H1 (cell line): ENCODE data around the gene ACOX1. TPM values are rescaled to one million over a fixed set of nuclear protein-coding genes. Genes with fewer than 3 reads are reported as not detected.

ENCODE experiments used
- CTCF ChIA-PET: fragments of 300-600 bp; sonication (Branson Sonifier 250); formaldehyde crosslinking; loops from one replicate; lab custom pipeline; 2021; ENCODE audit not compliant: partially characterized antibody; lab: Charles Lee
- POLR2A ChIA-PET: fragments of 300-600 bp; sonication (Branson Sonifier 250); formaldehyde crosslinking; loops from one replicate; lab custom pipeline; 2021; ENCODE audit warnings: inconsistent platforms; ENCODE audit not compliant: partially characterized antibody; lab: Charles Lee
- DNase-seq, 2 experiments: peaks; one replicate each; pipeline versions ENCODE4 v3.0.0 to v3.0.0-alpha.2; 2010 to 2022; ENCODE audit warnings: low spot score in 2 of 2, low read depth in 1 of 2, mixed read lengths in 1 of 2
- FAIRE-seq: peaks from 2 replicates; lab custom pipeline; 2011; peaks lifted over from hg19 to GRCh38; lab: Jason Lieb, UNC
- H2AFZ ChIP-seq: 2 replicates; pipeline ENCODE4 v1.8.1; 2012; ENCODE audit warnings: low read length, inconsistent platforms
- H2AK5ac ChIP-seq: 2 replicates; pipeline ENCODE4 v1.6.1; 2013; ENCODE audit warnings: low read depth, low read length
- H2BK120ac ChIP-seq: replicated peaks from 2 replicates; pipeline ENCODE3; 2013; ENCODE audit warnings: low read depth, low read length, inconsistent platforms
- H2BK12ac ChIP-seq: 2 replicates; pipeline ENCODE4 v1.6.1; 2013; ENCODE audit warnings: low read depth, low read length
- H2BK15ac ChIP-seq: 2 replicates; pipeline ENCODE4 v1.6.1; 2013; ENCODE audit warnings: low read length
- H2BK20ac ChIP-seq: 2 replicates; pipeline ENCODE4 v1.6.1; 2013; ENCODE audit warnings: low read length
- H2BK5ac ChIP-seq: 2 replicates; pipeline ENCODE4 v1.6.1; 2013; ENCODE audit warnings: low read depth, low read length
- H3K14ac ChIP-seq: 2 replicates; pipeline ENCODE4 v1.6.1; 2013; ENCODE audit warnings: inconsistent platforms; ENCODE audit not compliant: insufficient read length
- H3K18ac ChIP-seq: 2 replicates; pipeline ENCODE4 v1.6.1; 2013; ENCODE audit warnings: low read length; ENCODE audit errors: extremely low read depth
- H3K23ac ChIP-seq: 2 replicates; pipeline ENCODE4 v1.6.1; 2013; ENCODE audit warnings: inconsistent platforms; ENCODE audit not compliant: insufficient read length
- H3K23me2 ChIP-seq: 2 replicates; pipeline ENCODE4 v1.6.1; 2013; ENCODE audit warnings: low read depth, low read length
- H3K27ac ChIP-seq: 2 replicates; pipeline ENCODE4 v1.6.1; 2011; ENCODE audit warnings: low read depth, low read length, inconsistent platforms
- H3K27me3 ChIP-seq, 4 experiments: replicated peaks in 1 of 4; 1 replicate in 1 of 4; 2 replicates in 3 of 4; pipeline versions ENCODE4 v1.6.1 to v1.8.1; 2011 to 2013; ENCODE audit warnings: low read length in 3 of 4, mild to moderate bottlenecking in 3 of 4, inconsistent platforms in 2 of 4, mixed read lengths in 2 of 4, moderate library complexity in 1 of 4; ENCODE audit not compliant: control insufficient read depth in 3 of 4, insufficient read depth in 3 of 4; ENCODE audit errors: extremely low read depth in 1 of 4
- H3K36me3 ChIP-seq, 4 experiments: 2 replicates each; pipeline versions ENCODE4 v1.6.1 to v1.8.1; 2011 to 2013; ENCODE audit warnings: mild to moderate bottlenecking in 4 of 4, low read length in 3 of 4, moderate library complexity in 2 of 4, control low read depth in 1 of 4, inconsistent platforms in 1 of 4; ENCODE audit not compliant: insufficient read depth in 4 of 4, control insufficient read depth in 2 of 4
- H3K4ac ChIP-seq: replicated peaks from 2 replicates; pipeline ENCODE3; 2013; ENCODE audit warnings: low read length, low read depth, mixed read lengths, inconsistent platforms; ENCODE audit not compliant: insufficient read length
- H3K4me1 ChIP-seq, 4 experiments: replicated peaks in 1 of 4; 1 replicate in 1 of 4; 2 replicates in 3 of 4; pipeline versions ENCODE4 v1.6.1 to v1.8.1; 2011 to 2013; ENCODE audit warnings: low read length in 3 of 4, inconsistent platforms in 2 of 4, mixed read lengths in 1 of 4; ENCODE audit not compliant: insufficient read depth in 4 of 4, control insufficient read depth in 3 of 4
- H3K4me2 ChIP-seq, 2 experiments: 2 replicates each; pipeline versions ENCODE4 v1.6.1 to v1.8.1; 2011 to 2013; ENCODE audit warnings: low read depth in 2 of 2, low read length in 2 of 2, control low read depth in 1 of 2, inconsistent platforms in 1 of 2, mild to moderate bottlenecking in 1 of 2; ENCODE audit not compliant: insufficient read depth in 1 of 2
- H3K4me3 ChIP-seq, 4 experiments: fragments of 200-600, 300-600 bp in 1 of 4; sonication (generic), shearing (Covaris generic), sonication (Bioruptor Twin) in 1 of 4; 2 replicates each; pipeline versions ENCODE4 v1.5.1 to v1.8.1; 2011 to 2016; ENCODE audit warnings: low read length in 4 of 4, low read depth in 3 of 4, control low read depth in 2 of 4, inconsistent platforms in 2 of 4, mild to moderate bottlenecking in 2 of 4, mixed read lengths in 1 of 4, moderate library complexity in 1 of 4; ENCODE audit not compliant: insufficient read depth in 2 of 4; ENCODE audit errors: extremely low read depth in 1 of 4
- H3K56ac ChIP-seq: replicated peaks from 2 replicates; pipeline ENCODE3; 2013; ENCODE audit warnings: low read depth, mild to moderate bottlenecking, mixed read lengths, low read length, inconsistent platforms; ENCODE audit not compliant: insufficient read length
- H3K79me1 ChIP-seq: 2 replicates; pipeline ENCODE4 v1.6.1; 2013; ENCODE audit warnings: low read depth, low read length, control low read depth
- H3K79me2 ChIP-seq, 2 experiments: 2 replicates each; pipeline versions ENCODE4 v1.6.1 to v1.8.1; 2012 to 2013; ENCODE audit warnings: low read length in 2 of 2, mild to moderate bottlenecking in 2 of 2, inconsistent platforms in 1 of 2; ENCODE audit not compliant: insufficient read depth in 2 of 2, control insufficient read depth in 1 of 2
- H3K9ac ChIP-seq, 4 experiments: replicated peaks in 1 of 4; 1 replicate in 1 of 4; 2 replicates in 3 of 4; pipeline versions ENCODE4 v1.6.1 to v1.8.1; 2011 to 2013; ENCODE audit warnings: low read depth in 3 of 4, low read length in 3 of 4, control low read depth in 2 of 4, mild to moderate bottlenecking in 2 of 4, moderate library complexity in 2 of 4, inconsistent platforms in 1 of 4; ENCODE audit errors: extremely low read depth in 1 of 4
- H3K9me3 ChIP-seq, 2 experiments: 2 replicates each; pipeline versions ENCODE4 v1.6.1 to v1.8.1; 2012 to 2013; ENCODE audit warnings: mild to moderate bottlenecking in 2 of 2, moderate library complexity in 2 of 2, control low read depth in 1 of 2, inconsistent platforms in 1 of 2, low read depth in 1 of 2, low read length in 1 of 2, mixed read lengths in 1 of 2; ENCODE audit not compliant: insufficient read depth in 2 of 2
- H4K20me1 ChIP-seq, 2 experiments: replicated peaks in 1 of 2; 2 replicates each; pipeline versions ENCODE3 to v1.8.1; 2011 to 2013; ENCODE audit warnings: inconsistent platforms in 2 of 2, low read length in 2 of 2, mild to moderate bottlenecking in 1 of 2; ENCODE audit not compliant: insufficient read depth in 2 of 2, control insufficient read depth in 1 of 2
- H4K5ac ChIP-seq: 2 replicates; pipeline ENCODE4 v1.6.1; 2013; ENCODE audit warnings: low read length, low read depth, mixed read lengths, inconsistent platforms; ENCODE audit not compliant: insufficient read length
- H4K8ac ChIP-seq: 2 replicates; pipeline ENCODE4 v1.8.0; 2013; ENCODE audit warnings: mild to moderate bottlenecking, moderate library complexity, low read length, inconsistent platforms; ENCODE audit not compliant: insufficient read depth; ENCODE audit errors: extremely low read depth
- H4K91ac ChIP-seq: replicated peaks from 2 replicates; pipeline ENCODE3; 2013; ENCODE audit warnings: low read length, mixed read lengths, inconsistent platforms; ENCODE audit not compliant: insufficient read length
- ATF2 ChIP-seq: IDR thresholded peaks from 2 replicates; pipeline ENCODE4 v1.6.1; 2012; ENCODE audit warnings: low read length, inconsistent platforms
- BCL11A ChIP-seq, 2 experiments: IDR thresholded peaks; one replicate each; pipeline ENCODE4 v1.6.1; 2011; ENCODE audit warnings: low read depth in 2 of 2, low read length in 2 of 2, mild to moderate bottlenecking in 2 of 2
- CEBPB ChIP-seq: IDR thresholded peaks from 2 replicates; pipeline ENCODE4 v1.6.1; 2012; ENCODE audit warnings: low read depth, low read length
- CREB1 ChIP-seq: IDR thresholded peaks from 2 replicates; pipeline ENCODE4 v1.6.1; 2012; ENCODE audit warnings: inconsistent platforms
- HDAC6 ChIP-seq: IDR thresholded peaks from one replicate; pipeline ENCODE4 v1.7.1; 2012; ENCODE audit warnings: low read depth, mild to moderate bottlenecking, inconsistent platforms, low read length, moderate library complexity
- JUN ChIP-seq: IDR thresholded peaks from 2 replicates; pipeline ENCODE4 v1.6.1; 2011; ENCODE audit warnings: low read depth, mild to moderate bottlenecking, improper control_type of control experiment, low read length
- POLR2AphosphoS5 ChIP-seq: IDR thresholded peaks from 2 replicates; pipeline ENCODE4 v1.6.1; 2011; ENCODE audit warnings: low read depth, low read length
- RBBP5 ChIP-seq: IDR thresholded peaks from 2 replicates; pipeline ENCODE4 v1.7.1; 2012; ENCODE audit warnings: low read depth, mild to moderate bottlenecking, inconsistent platforms, low read length, moderate library complexity, borderline replicate concordance
- RFX5 ChIP-seq: IDR thresholded peaks from 2 replicates; pipeline ENCODE4 v1.6.1; 2011; ENCODE audit warnings: low read depth, low read length, improper control_type of control experiment, borderline replicate concordance
- TAF7 ChIP-seq: optimal IDR thresholded peaks from 2 replicates; pipeline ENCODE3; 2011; ENCODE audit warnings: low read depth, mild to moderate bottlenecking, inconsistent platforms, low read length, moderate library complexity, borderline replicate concordance
- WGBS, 2 experiments: shearing (Covaris generic) in 1 of 2; methylation state at CpG; one replicate each; pipeline versions ENCODE4 v1.1.6 to v1.1.7; 2013 to 2015; ENCODE audit warnings: low lambda C conversion rate in 2 of 2, mixed read lengths in 2 of 2, inconsistent platforms in 1 of 2, low coverage in 1 of 2, missing lambda C conversion rate in 1 of 2; ENCODE audit not compliant: insufficient replicate concordance in 2 of 2, insufficient coverage in 1 of 2, insufficient read length in 1 of 2; ENCODE audit errors: extremely low coverage in 1 of 2, missing lambda C conversion rate in 1 of 2; 5-methylcytosine and 5-hydroxymethylcytosine counted together
- polyA plus RNA-seq, 7 experiments: library from polyadenylated mRNA; depleted of rRNA in 3 of 7; stranded (reverse) in 5 of 7; unstranded in 2 of 7; fragments of >200 nt in 5 of 7; fragments of 200-250 nt in 2 of 7; gene quantifications; 1 replicate in 5 of 7; 2 replicates in 1 of 7; 4 replicates in 1 of 7; pipeline versions ENCODE4 v1.2.1 to v1.2.3, GENCODE V29; 2011 to 2013; ENCODE audit warnings: missing spikeins in 2 of 7, mixed read lengths in 2 of 7
- total RNA-seq: library from RNA; stranded (reverse); fragmentation: NEBNext Ultra II Directional; extraction: Animal tissue kit (Norgen Biotek cat#: 25700); gene quantifications from 2 replicates; pipeline ENCODE4 v1.2.1, GENCODE V29; 2021

The ACOX1 gene
- total and polyA plus RNA-seq, 2 of the 8 experiments (the other 6 are each of a cell fraction or from before 2014, with no cell fraction given) = 10.5 to 30.4 TPM

GRCh38 chr17:75996665-75997590 is 18.0 kb upstream of the ACOX1 start:
- Histone ChIP-seq H3K4me1 (no peaks in the 10 kb centered on the region; a peak in 3 of 7 replicates), H2BK5ac (peak overlapping the region; percentile 49; the same call in 1 of the 2 replicates), H3K27ac (no peak overlapping the region), H3K79me2 (no peaks in the 10 kb centered on the region), H2AK5ac (no peak overlapping the region), H3K18ac (peak overlapping the region; percentile 13), H3K79me1 (no peaks in the 10 kb centered on the region), H3K4me2 (no peak overlapping the region), H3K14ac (no peak overlapping the region), H4K91ac (no peak overlapping the region), H3K4ac (no peak overlapping the region), H3K56ac (no peak overlapping the region), H2BK12ac (peak overlapping the region; percentile 9; the same call in 1 of the 2 replicates), H3K23ac (no peak overlapping the region), H3K9ac (no peak overlapping the region), H2BK15ac (no peak overlapping the region), H4K8ac (no peak overlapping the region), H2BK20ac (no peak overlapping the region), H2BK120ac (no peak overlapping the region), H4K20me1 (no peaks in the 10 kb centered on the region), H4K5ac (no peak overlapping the region), H3K27me3 (no peaks in the 10 kb centered on the region), H2AFZ (no peak overlapping the region), H3K23me2 (no peaks in the 10 kb centered on the region), H3K36me3 (peaks cover 2 to 3% (median 3%) of the 10 kb centered on the region in 4 experiments; a peak in 5 of 8 replicates), H3K9me3 (no peaks in the 10 kb centered on the region), H3K4me3 (no peak overlapping the region)
- WGBS, 2 experiments = 83% methylated on average over 18 of the region's 18 CpGs; no CpG with 5 or more reads in 1 of the 2 experiments
- POLR2A ChIA-PET = interaction anchor here (0.8 to 2.3 kb wide), 6 partner anchors 11 to 555 kb away, joined by 3 to 7 read pairs (median 4); partner anchors contain the start of gene FBF1
- DNase-seq (no peak), FAIRE-seq (no peak)
- CTCF ChIA-PET = interaction anchor here (0.6 to 32.0 kb wide), 15 partner anchors 8 to 303 kb away, joined by 3 to 885 read pairs (median 4); partner anchors contain the start of genes ACOX1, MRPL38, TEN1 and TRIM65
- no peak for TF ChIP-seq CREB1
- no peak for TF ChIP-seq ATF2
- no peak for TF ChIP-seq BCL11A (IDR thresholded peaks at IDR 0.05; ENCODE audit: low read depth in 2 of 2, low read length in 2 of 2)
- TF ChIP-seq POLR2AphosphoS5 = no peak
- no peak for TF ChIP-seq RBBP5
- no peak for TF ChIP-seq HDAC6
- TF ChIP-seq RFX5 = no peak
- TF ChIP-seq JUN = no peak
- TF ChIP-seq TAF7 = no peak
- no peak for TF ChIP-seq CEBPB
